SU-DHL-6 (cell line): ENCODE measurements around the gene ZNF148.

ENCODE experiments used
- H2AFZ ChIP-seq: fragments of 200-600 bp; sonication (generic); 2 replicates; pipeline ENCODE4 v1.6.1; 2014; ENCODE audit warnings: low read depth, mild to moderate bottlenecking, moderate library complexity, mixed read lengths, antibody characterized with exemption, low read length; ENCODE audit not compliant: severe bottlenecking
- H3F3A ChIP-seq: fragments of 200-600 bp; shearing (Covaris generic); 2 replicates; pipeline ENCODE4 v1.6.0; 2016; ENCODE audit warnings: antibody characterized with exemption, mild to moderate bottlenecking; ENCODE audit not compliant: insufficient read depth
- H3K27ac ChIP-seq: fragments of 200-600 bp; sonication (generic); 2 replicates; pipeline ENCODE4 v1.5.1; 2016; ENCODE audit warnings: low read depth, mild to moderate bottlenecking, low read length, moderate library complexity, mixed read lengths
- H3K27me3 ChIP-seq: fragments of 200-600 bp; sonication (generic), shearing (Covaris generic); 2 replicates; pipeline ENCODE4 v1.6.0; 2014; ENCODE audit warnings: mild to moderate bottlenecking, low read length
- H3K36me3 ChIP-seq: fragments of 200-600 bp; sonication (generic); 2 replicates; pipeline ENCODE4 v1.6.1; 2014; ENCODE audit warnings: mild to moderate bottlenecking, low read length, mixed read lengths
- H3K4me2 ChIP-seq: fragments of 300-600, 200-600 bp; shearing (Covaris generic), sonication (generic); 2 replicates; pipeline ENCODE4 v1.6.0; 2014; ENCODE audit warnings: low read length, low read depth, mild to moderate bottlenecking; ENCODE audit not compliant: poor library complexity, severe bottlenecking
- H3K4me3 ChIP-seq: fragments of 200-600 bp; sonication (generic); 2 replicates; pipeline ENCODE4 v1.5.1; 2014; ENCODE audit warnings: antibody characterized with exemption, low read length, mild to moderate bottlenecking, mixed read lengths; ENCODE audit not compliant: insufficient read depth, poor library complexity, severe bottlenecking
- H3K79me2 ChIP-seq: fragments of 200-600 bp; sonication (generic); 2 replicates; pipeline ENCODE4 v1.6.1; 2014; ENCODE audit warnings: mild to moderate bottlenecking, low read length, moderate library complexity; ENCODE audit not compliant: insufficient read depth
- H3K9ac ChIP-seq: fragments of 200-600 bp; sonication (generic); 2 replicates; pipeline ENCODE4 v1.7.0; 2014; ENCODE audit warnings: mild to moderate bottlenecking, low read length
- H3K9me2 ChIP-seq: fragments of 200-600 bp; sonication (generic); replicated peaks from 2 replicates; pipeline ENCODE4 v1.6.1; 2014; ENCODE audit warnings: low read length; ENCODE audit not compliant: insufficient read depth
- H3K9me3 ChIP-seq: fragments of 200-600 bp; sonication (generic); 2 replicates; pipeline ENCODE4 v1.6.1; 2014; ENCODE audit warnings: low read length, mixed read lengths; ENCODE audit not compliant: insufficient read depth
- H4K20me1 ChIP-seq: fragments of 200-600 bp; sonication (generic); 2 replicates; pipeline ENCODE4 v1.6.1; 2014; ENCODE audit warnings: low read depth, mild to moderate bottlenecking, antibody characterized with exemption, low read length, moderate library complexity, mixed read lengths
- CTCF ChIP-seq: fragments of 200-600 bp; sonication (generic); IDR thresholded peaks from one replicate; pipeline ENCODE4 v1.5.1; 2017; ENCODE audit warnings: antibody characterized with exemption, mild to moderate bottlenecking, low read length, moderate library complexity; ENCODE audit not compliant: insufficient read depth, poor library complexity, severe bottlenecking
- EZH2phosphoT487 ChIP-seq: fragments of 200-600 bp; sonication (generic), shearing (Covaris generic); conservative IDR thresholded peaks from 2 replicates; pipeline ENCODE4 v1.6.1; 2018; ENCODE audit warnings: mild to moderate bottlenecking, antibody characterized with exemption, low read length, moderate library complexity, mixed read lengths

The ZNF148 gene

DNA sequence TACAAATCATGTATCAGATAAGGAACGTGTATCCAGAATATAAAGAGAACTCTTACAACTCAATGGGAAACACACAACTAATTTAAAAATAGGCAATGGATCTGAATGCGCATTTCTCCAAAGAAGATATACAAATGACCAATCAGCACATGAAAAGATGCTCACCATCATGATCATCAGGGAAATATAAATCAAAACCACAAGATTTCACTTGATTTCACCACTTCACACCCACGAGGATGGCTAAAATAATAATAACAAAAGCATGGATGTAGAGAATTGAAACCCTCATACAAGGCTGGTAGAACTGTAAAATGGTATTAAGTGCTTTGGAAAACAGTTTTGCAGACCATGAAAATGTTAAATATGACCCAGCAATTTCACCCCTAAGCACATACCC lies 135.9 kb downstream of the ZNF148 start:
- Histone ChIP-seq H3F3A (no peaks in the 10 kb centered on the region), H2AFZ (no peak overlapping the region), H4K20me1 (no peaks in the 10 kb centered on the region), H3K9me3 (no peaks in the 10 kb centered on the region), H3K9me2 (no peaks in the 10 kb centered on the region), H3K4me3 (no peak overlapping the region), H3K79me2 (no peaks in the 10 kb centered on the region), H3K27me3 (no peaks in the 10 kb centered on the region), H3K27ac (no peak overlapping the region), H3K36me3 (peaks cover 10% of the 10 kb centered on the region), H3K9ac (no peak overlapping the region), H3K4me2 (no peak overlapping the region)
- TF ChIP-seq CTCF: no peak
- no peak for TF ChIP-seq EZH2phosphoT487

- no peaks in the 10 kb centered on the region for H3K9me3 ChIP-seq
- TF ChIP-seq EZH2phosphoT487: no peak
- no peak for TF ChIP-seq CTCF
- H3K27ac ChIP-seq: no peak overlapping the region
- H3K4me2 ChIP-seq: no peak overlapping the region
- no peaks in the 10 kb centered on the region for H3K9me2 ChIP-seq
- H3K36me3 ChIP-seq: peaks cover 13% of the 10 kb centered on the region
- H3K79me2 ChIP-seq: no peaks in the 10 kb centered on the region
- no peaks in the 10 kb centered on the region for H3F3A ChIP-seq
- H3K4me3 ChIP-seq: no peak overlapping the region
- no peaks in the 10 kb centered on the region for H4K20me1 ChIP-seq
- H2AFZ ChIP-seq: no peak overlapping the region
- no peaks in the 10 kb centered on the region for H3K27me3 ChIP-seq
- H3K9ac ChIP-seq: no peak overlapping the region
Measured at GRCh38 chr3:125238759-125239158, 136.4 kb downstream of the ZNF148 start.

GRCh38 chr3:125236331-125236903 lies 138.7 kb downstream of the ZNF148 start:
- Histone ChIP-seq H3K79me2 (no peaks in the 10 kb centered on the region), H3K27ac (no peak overlapping the region), H4K20me1 (no peaks in the 10 kb centered on the region), H3K4me2 (no peak overlapping the region), H3F3A (no peaks in the 10 kb centered on the region), H3K27me3 (no peaks in the 10 kb centered on the region), H3K36me3 (peaks cover 22% of the 10 kb centered on the region), H3K4me3 (no peak overlapping the region), H3K9me3 (no peaks in the 10 kb centered on the region), H2AFZ (no peak overlapping the region), H3K9ac (no peak overlapping the region), H3K9me2 (no peaks in the 10 kb centered on the region)
- TF ChIP-seq CTCF (no peak), EZH2phosphoT487 (no peak)
